KMS-11 (cell line): ENCODE data around the gene PLAC9.

ENCODE experiments used
- H2AFZ ChIP-seq: fragments of 200-600 bp; sonication (generic); 2 replicates; pipeline ENCODE4 v1.6.1; 2016; ENCODE audit warnings: antibody characterized with exemption, mixed run types, low read depth
- H3K27ac ChIP-seq: fragments of 200-600 bp; sonication (generic); 2 replicates; pipeline ENCODE4 v1.6.1; 2016; ENCODE audit warnings: mild to moderate bottlenecking, mixed run types
- H3K27me3 ChIP-seq: fragments of 200-600 bp; sonication (generic); 2 replicates; pipeline ENCODE4 v1.6.1; 2017; ENCODE audit warnings: mild to moderate bottlenecking, low read depth, mixed run types, moderate library complexity; ENCODE audit not compliant: insufficient read depth
- H3K36me3 ChIP-seq: fragments of 200-600 bp; sonication (generic); 2 replicates; pipeline ENCODE4 v1.6.1; 2017; ENCODE audit warnings: mild to moderate bottlenecking, mixed run types; ENCODE audit not compliant: insufficient read depth
- H3K4me1 ChIP-seq: fragments of 200-600 bp; sonication (generic); 2 replicates; pipeline ENCODE4 v1.6.1; 2016; ENCODE audit warnings: mild to moderate bottlenecking, low read depth, mixed run types; ENCODE audit not compliant: poor library complexity, severe bottlenecking
- H3K4me2 ChIP-seq: fragments of 200-600 bp; sonication (generic); 2 replicates; pipeline ENCODE4 v1.7.0; 2016; ENCODE audit warnings: mild to moderate bottlenecking, mixed run types
- H3K4me3 ChIP-seq: fragments of 200-600 bp; sonication (generic); IDR thresholded peaks from 2 replicates; pipeline ENCODE4 v1.6.1; 2017; ENCODE audit warnings: low read depth, low read length, mixed read lengths; ENCODE audit not compliant: insufficient read depth
- H3K79me2 ChIP-seq: fragments of 200-600 bp; sonication (generic); 2 replicates; pipeline ENCODE4 v1.6.1; 2016; ENCODE audit warnings: low read depth, mixed run types; ENCODE audit not compliant: insufficient read depth
- H3K9ac ChIP-seq: fragments of 200-600 bp; sonication (generic); 2 replicates; pipeline ENCODE4 v1.6.1; 2016; ENCODE audit warnings: mild to moderate bottlenecking, mixed run types
- H4K20me1 ChIP-seq: fragments of 200-600 bp; sonication (generic); 2 replicates; pipeline ENCODE4 v1.6.1; 2016; ENCODE audit warnings: mild to moderate bottlenecking, mixed run types; ENCODE audit not compliant: insufficient read depth
- TF ChIP-seq, protein P1 (sequence below): fragments of 200-600 bp; sonication (generic); conservative IDR thresholded peaks from 2 replicates; pipeline ENCODE4 v1.6.1; 2017; ENCODE audit warnings: low read depth, mild to moderate bottlenecking, antibody characterized with exemption, low read length, moderate library complexity, mixed read lengths

PLAC9 gene

DNA sequence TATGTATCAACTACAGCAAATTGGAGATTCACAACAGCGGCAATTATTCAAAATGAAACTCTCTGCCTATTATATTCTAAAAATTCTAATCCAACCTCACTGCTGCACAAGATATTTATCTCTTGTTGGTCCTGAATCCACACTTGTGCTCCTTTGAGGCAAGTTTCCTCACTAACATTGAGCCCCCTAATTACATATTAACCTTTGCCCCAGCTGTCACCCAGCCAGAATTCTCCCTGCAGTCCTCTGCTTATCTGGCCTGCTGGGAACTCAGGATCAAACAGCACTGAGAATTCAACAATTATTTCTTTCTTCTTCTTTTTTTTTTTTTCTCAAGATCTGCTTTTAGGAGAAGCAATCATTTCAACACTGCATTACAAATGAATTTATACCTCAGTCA, 21.5 kb upstream of the PLAC9 start:
- H3K9ac ChIP-seq, result no peak overlapping the region
- no peaks in the 10 kb centered on the region for H3K4me1 ChIP-seq
- H3K4me2 ChIP-seq, result no peak overlapping the region
- no peaks in the 10 kb centered on the region for H4K20me1 ChIP-seq
- H2AFZ ChIP-seq, result no peak overlapping the region; the same call in 1 of the 2 replicates
- TF ChIP-seq, protein P1, sequence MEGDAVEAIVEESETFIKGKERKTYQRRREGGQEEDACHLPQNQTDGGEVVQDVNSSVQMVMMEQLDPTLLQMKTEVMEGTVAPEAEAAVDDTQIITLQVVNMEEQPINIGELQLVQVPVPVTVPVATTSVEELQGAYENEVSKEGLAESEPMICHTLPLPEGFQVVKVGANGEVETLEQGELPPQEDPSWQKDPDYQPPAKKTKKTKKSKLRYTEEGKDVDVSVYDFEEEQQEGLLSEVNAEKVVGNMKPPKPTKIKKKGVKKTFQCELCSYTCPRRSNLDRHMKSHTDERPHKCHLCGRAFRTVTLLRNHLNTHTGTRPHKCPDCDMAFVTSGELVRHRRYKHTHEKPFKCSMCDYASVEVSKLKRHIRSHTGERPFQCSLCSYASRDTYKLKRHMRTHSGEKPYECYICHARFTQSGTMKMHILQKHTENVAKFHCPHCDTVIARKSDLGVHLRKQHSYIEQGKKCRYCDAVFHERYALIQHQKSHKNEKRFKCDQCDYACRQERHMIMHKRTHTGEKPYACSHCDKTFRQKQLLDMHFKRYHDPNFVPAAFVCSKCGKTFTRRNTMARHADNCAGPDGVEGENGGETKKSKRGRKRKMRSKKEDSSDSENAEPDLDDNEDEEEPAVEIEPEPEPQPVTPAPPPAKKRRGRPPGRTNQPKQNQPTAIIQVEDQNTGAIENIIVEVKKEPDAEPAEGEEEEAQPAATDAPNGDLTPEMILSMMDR, result no peak
- no peak overlapping the region for H3K4me3 ChIP-seq
- no peaks in the 10 kb centered on the region for H3K27me3 ChIP-seq
- H3K27ac ChIP-seq, result no peak overlapping the region
- H3K79me2 ChIP-seq, result no peaks in the 10 kb centered on the region
- H3K36me3 ChIP-seq, result no peaks in the 10 kb centered on the region

DNA sequence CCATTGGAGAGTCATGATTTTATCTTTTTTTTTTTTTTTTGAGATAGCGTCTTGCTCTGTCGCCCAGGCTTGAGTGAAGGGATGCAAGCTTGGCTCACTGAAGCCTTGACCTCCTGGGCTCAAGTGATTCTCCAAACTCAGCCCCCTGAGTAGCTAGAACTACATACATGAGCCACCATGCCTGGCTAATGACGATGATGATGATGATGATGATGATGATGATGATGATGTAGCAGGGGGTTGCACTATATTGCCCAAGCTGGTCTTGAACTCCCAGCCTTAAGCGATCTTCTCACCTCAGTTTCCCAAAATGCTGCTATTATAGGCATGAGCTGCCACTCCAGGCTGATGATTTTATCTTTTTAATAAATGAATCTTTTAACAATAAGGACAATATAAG, 13.9 kb upstream of the PLAC9 start:
- Histone ChIP-seq H4K20me1 (no peaks in the 10 kb centered on the region), H3K27ac (no peak overlapping the region), H3K4me1 (no peaks in the 10 kb centered on the region), H3K4me3 (no peak overlapping the region), H2AFZ (no peak overlapping the region), H3K27me3 (no peaks in the 10 kb centered on the region), H3K9ac (no peak overlapping the region), H3K36me3 (no peaks in the 10 kb centered on the region), H3K79me2 (no peaks in the 10 kb centered on the region), H3K4me2 (no peak overlapping the region)
- TF ChIP-seq, protein P1, result no peak

DNA sequence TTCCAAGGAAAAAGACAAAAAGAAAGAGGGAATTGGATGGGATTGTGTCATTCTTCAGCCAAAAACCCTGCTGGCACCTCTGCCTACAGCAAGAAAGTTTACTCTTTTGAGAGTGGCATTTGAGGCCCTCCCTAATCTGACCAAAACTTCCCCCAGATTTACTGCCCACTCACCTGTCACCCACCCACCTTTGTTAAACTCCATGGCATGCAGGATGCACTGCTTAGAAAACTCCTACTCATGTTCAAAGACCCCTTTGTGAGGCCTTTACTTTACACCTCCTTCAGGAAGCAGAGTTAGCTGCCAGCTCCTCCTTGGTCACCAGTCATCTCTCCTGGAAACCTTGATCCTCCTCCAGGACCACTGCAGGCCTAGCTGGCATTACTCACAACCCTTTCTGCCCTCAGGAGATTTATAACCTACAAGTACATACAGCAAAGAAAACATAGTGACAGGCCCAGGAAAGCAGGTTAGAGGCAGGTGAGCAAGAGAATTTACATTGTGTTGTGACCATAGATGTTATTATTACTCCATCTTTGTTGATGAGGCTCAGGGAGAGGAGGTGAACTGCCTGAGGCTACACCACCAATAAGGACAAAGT, 10.3 kb upstream of the PLAC9 start:
- no peak overlapping the region for H3K4me3 ChIP-seq
- TF ChIP-seq, protein P1, result no peak
- H3K79me2 ChIP-seq, result no peaks in the 10 kb centered on the region
- no peaks in the 10 kb centered on the region for H3K36me3 ChIP-seq
- no peaks in the 10 kb centered on the region for H3K4me1 ChIP-seq
- no peak overlapping the region for H3K9ac ChIP-seq
- no peaks in the 10 kb centered on the region for H4K20me1 ChIP-seq
- no peaks in the 10 kb centered on the region for H3K27me3 ChIP-seq
- no peak overlapping the region for H3K4me2 ChIP-seq
- H3K27ac ChIP-seq, result no peak overlapping the region
- no peak overlapping the region for H2AFZ ChIP-seq

DNA sequence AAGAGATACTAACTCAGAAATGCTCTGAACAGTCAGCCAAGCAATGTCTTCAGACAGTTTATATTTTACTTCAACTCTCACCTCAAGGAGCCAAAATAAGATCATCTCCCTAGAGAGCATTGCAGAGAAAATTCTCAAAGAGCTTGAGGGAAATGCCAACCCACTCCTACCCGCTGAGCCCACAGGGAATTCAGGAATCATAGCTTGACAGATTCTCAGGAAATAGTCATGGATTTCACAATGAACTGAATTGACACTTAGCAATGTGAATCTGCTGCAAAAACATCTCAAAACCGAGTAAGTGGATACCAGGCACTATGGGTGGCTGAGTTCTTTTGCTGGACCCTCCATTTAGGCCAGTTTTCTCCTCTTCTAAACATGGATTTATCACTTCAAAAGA, 9.8 kb upstream of the PLAC9 start:
- H3K27me3 ChIP-seq, result no peaks in the 10 kb centered on the region
- H3K36me3 ChIP-seq, result no peaks in the 10 kb centered on the region
- TF ChIP-seq, protein P1, result no peak
- no peak overlapping the region for H2AFZ ChIP-seq
- no peaks in the 10 kb centered on the region for H4K20me1 ChIP-seq
- no peak overlapping the region for H3K4me2 ChIP-seq
- H3K9ac ChIP-seq, result no peak overlapping the region
- H3K27ac ChIP-seq, result no peak overlapping the region
- no peaks in the 10 kb centered on the region for H3K4me1 ChIP-seq
- no peaks in the 10 kb centered on the region for H3K79me2 ChIP-seq
- no peak overlapping the region for H3K4me3 ChIP-seq
